GM10266 (cell line): ENCODE data around the gene PCDHA12.
"Not testable (repeated sequence)": the region's sequence is repeated elsewhere in the genome, so short reads cannot be mapped to it uniquely, and the experiment has no call there.

Experiments used
- DNase-seq: peaks from one replicate; pipeline ENCODE4 v3.0.0; 2012; ENCODE audit errors: extremely low spot score
- CTCF ChIP-seq: IDR thresholded peaks from 2 replicates; pipeline ENCODE4 v1.5.1; 2012; ENCODE audit warnings: mild to moderate bottlenecking, low read depth; ENCODE audit not compliant: control insufficient read depth, insufficient read depth; ENCODE audit errors: missing control alignments

PCDHA12 gene

GRCh38 chr5:140875085-140876065, at the start of gene PCDHA12:
TSS of gene PCDHA12 (plus strand) at chr5:140875308. CDS start at chr5:140875473, 165 bp downstream.
- TF ChIP-seq CTCF: no peak
- DNase-seq: no peak

GRCh38 chr5:140827704-140828361, 47.3 kb upstream of the PCDHA12 start, which contains the start of gene PCDHA6:
TSS of gene PCDHA6 (plus strand) at chr5:140827960. CDS start at chr5:140828092, 132 bp downstream.
- no peak for DNase-seq
- no peak for TF ChIP-seq CTCF

GRCh38 chr5:140828362-140828737, 46.8 kb upstream of the PCDHA12 start:
- no peak for TF ChIP-seq CTCF
- DNase-seq: no peak

GRCh38 chr5:140829511-140830501, 45.3 kb upstream of the PCDHA12 start:
- not testable (repeated sequence) for DNase-seq

- DNase-seq: no peak
- no peak for TF ChIP-seq CTCF
Measured at GRCh38 chr5:140833993-140834392, 41.1 kb upstream of the PCDHA12 start, which contains the start of gene PCDHA7. TSS of gene PCDHA7 (plus strand) at chr5:140834269. CDS start at chr5:140834384, 115 bp downstream.

- DNase-seq: not testable (repeated sequence)
Measured at GRCh38 chr5:140834439-140835008, 40.6 kb upstream of the PCDHA12 start.

- no peak for DNase-seq
- TF ChIP-seq CTCF: no peak
Measured at GRCh38 chr5:140835622-140836510, 39.2 kb upstream of the PCDHA12 start.
